Ishikawa (cell line): Measurements from ENCODE around the gene WWOX.

ENCODE experiments used
- CEBPB ChIP-seq: IDR thresholded peaks from 2 replicates; pipeline ENCODE4 v1.6.1; 2012
- CREB1 ChIP-seq: IDR thresholded peaks from 2 replicates; pipeline ENCODE4 v1.6.1; 2012; ENCODE audit warnings: low read depth
- EP300 ChIP-seq: IDR thresholded peaks from 2 replicates; pipeline ENCODE4 v1.6.1; 2012; ENCODE audit warnings: borderline replicate concordance
- FOXM1 ChIP-seq: IDR thresholded peaks from 2 replicates; pipeline ENCODE4 v1.6.1; 2012; ENCODE audit warnings: low read depth, borderline replicate concordance
- MAX ChIP-seq: IDR thresholded peaks from 2 replicates; pipeline ENCODE4 v1.6.1; 2012
- REST ChIP-seq: IDR thresholded peaks from 2 replicates; pipeline ENCODE4 v1.6.1; 2012; ENCODE audit warnings: low read depth, mild to moderate bottlenecking

- TF ChIP-seq EP300 (no peak), MAX (no peak), REST (no peak), FOXM1 (no peak), CEBPB (no peak), CREB1 (no peak)
Measured at GRCh38 chr16:79096246-79096645, 996.8 kb downstream of the WWOX start.
